Activated B cell treated with CpG ODN at 0.5 μM for 24 hours (primary cell): ENCODE measurements around the gene VPS26B. TPM values are rescaled to one million over a fixed set of nuclear protein-coding genes. Genes with fewer than 3 reads are reported as not detected.

Experiments used
- ATAC-seq: fragments of 200-7000 bp; cut with Tn5 transposase; one replicate; pipeline ENCODE4 v1.10.0; 2021; ENCODE audit warnings: low read depth, mild to moderate bottlenecking, moderate library complexity
- CTCF ChIA-PET: fragments of 350-600 bp; sonication (Branson Sonifier 250); formaldehyde crosslinking; loops from one replicate; lab custom pipeline; 2021; ENCODE audit warnings: antibody characterized with exemption; lab: Charles Lee
- POLR2A ChIA-PET: fragments of 350-600 bp; sonication (Branson Sonifier 250); formaldehyde crosslinking; loops from one replicate; lab custom pipeline; 2021; ENCODE audit warnings: antibody characterized with exemption; lab: Charles Lee
- DNase-seq: peaks from one replicate; pipeline ENCODE4 v3.0.0; 2022
- H3K27ac Mint-ChIP-seq: one replicate; pipeline ENCODE4 v1.8.0; 2020; ENCODE audit warnings: mixed read lengths
- H3K27me3 Mint-ChIP-seq: one replicate; pipeline ENCODE4 v1.8.0; 2021; ENCODE audit warnings: mixed read lengths
- H3K36me3 Mint-ChIP-seq: one replicate; pipeline ENCODE4 v1.8.0; 2021; ENCODE audit warnings: low read depth, mixed read lengths
- H3K4me1 Mint-ChIP-seq: one replicate; pipeline ENCODE4 v1.8.0; 2021; ENCODE audit warnings: mixed read lengths
- H3K4me3 Mint-ChIP-seq: one replicate; pipeline ENCODE4 v1.8.0; 2020; ENCODE audit warnings: mild to moderate bottlenecking, mixed read lengths
- H3K9me3 Mint-ChIP-seq: one replicate; pipeline ENCODE4 v1.8.0; 2020; ENCODE audit warnings: mixed read lengths
- CTCF ChIP-seq: fragments of 200-600 bp; IDR thresholded peaks from one replicate; pipeline ENCODE4 v1.8.0; 2022; ENCODE audit warnings: antibody characterized with exemption, mild to moderate bottlenecking
- intact Hi-C: fragments of 100-400 bp; cut with micrococcal nuclease; formaldehyde crosslinking; loops from one replicate; pipeline ENCODE4 v1.15.1; 2024
- total RNA-seq: library from RNA; stranded (reverse); gene quantifications from 2 replicates; pipeline ENCODE4 v1.2.3, GENCODE V29; 2022

VPS26B gene
- total RNA-seq, 1 donor from 2014 or later = 11.4 TPM

DNA sequence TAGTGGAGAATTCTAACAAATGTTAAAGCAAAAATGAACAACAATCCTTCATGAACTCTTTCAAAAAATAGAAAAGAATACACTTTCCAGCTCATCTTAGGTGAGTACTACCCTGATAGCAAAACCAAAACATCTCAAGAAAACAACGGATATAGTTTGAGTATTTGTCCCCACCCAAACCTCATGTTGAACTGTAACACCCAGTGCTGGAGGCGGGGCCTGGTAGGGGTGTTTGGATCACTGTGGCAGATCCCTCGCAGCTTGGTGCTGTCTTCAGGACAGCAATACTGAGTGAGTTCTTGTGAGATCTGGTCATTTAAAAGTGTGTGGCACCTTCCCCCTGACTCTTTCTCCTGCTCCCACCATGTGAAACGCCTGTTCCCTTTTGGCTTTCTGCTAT lies 27.7 kb upstream of the VPS26B start:
- Mint-ChIP-seq H3K9me3 (no peaks in the 10 kb centered on the region), H3K4me1 (no peaks in the 10 kb centered on the region), H3K4me3 (no peak overlapping the region), H3K27me3 (no peaks in the 10 kb centered on the region), H3K27ac (no peak overlapping the region), H3K36me3 (peaks cover 62% of the 10 kb centered on the region)
- no peak for TF ChIP-seq CTCF
- POLR2A ChIA-PET = no interaction called here
- intact Hi-C loops = no loop called here
- no peak for DNase-seq
- CTCF ChIA-PET = no interaction called here
- ATAC-seq = no peak

- ChIA-PET POLR2A (no interaction called here), CTCF (no interaction called here)
- no peaks in the 10 kb centered on the region for H3K9me3 Mint-ChIP-seq
- no peaks in the 10 kb centered on the region for H3K27me3 Mint-ChIP-seq
- DNase-seq = no peak
- intact Hi-C loops = no loop called here
- no peaks in the 10 kb centered on the region for H3K4me1 Mint-ChIP-seq
- H3K36me3 Mint-ChIP-seq = peaks cover 63% of the 10 kb centered on the region
- TF ChIP-seq CTCF = no peak
- H3K4me3 Mint-ChIP-seq = no peak overlapping the region
- H3K27ac Mint-ChIP-seq = no peak overlapping the region
- ATAC-seq = no peak
Observed at GRCh38 chr11:134199531-134199930, 24.9 kb upstream of the VPS26B start.

GRCh38 chr11:134200688-134201087 lies 23.8 kb upstream of the VPS26B start:
- POLR2A ChIA-PET = no interaction called here
- DNase-seq = no peak
- intact Hi-C loops = no loop called here
- H3K36me3 Mint-ChIP-seq = peaks cover 71% of the 10 kb centered on the region
- no peak overlapping the region for H3K27ac Mint-ChIP-seq
- H3K4me3 Mint-ChIP-seq = no peak overlapping the region
- CTCF ChIA-PET = no interaction called here
- TF ChIP-seq CTCF = no peak
- H3K4me1 Mint-ChIP-seq = no peaks in the 10 kb centered on the region
- H3K9me3 Mint-ChIP-seq = no peaks in the 10 kb centered on the region
- no peaks in the 10 kb centered on the region for H3K27me3 Mint-ChIP-seq
- no peak for ATAC-seq

DNA sequence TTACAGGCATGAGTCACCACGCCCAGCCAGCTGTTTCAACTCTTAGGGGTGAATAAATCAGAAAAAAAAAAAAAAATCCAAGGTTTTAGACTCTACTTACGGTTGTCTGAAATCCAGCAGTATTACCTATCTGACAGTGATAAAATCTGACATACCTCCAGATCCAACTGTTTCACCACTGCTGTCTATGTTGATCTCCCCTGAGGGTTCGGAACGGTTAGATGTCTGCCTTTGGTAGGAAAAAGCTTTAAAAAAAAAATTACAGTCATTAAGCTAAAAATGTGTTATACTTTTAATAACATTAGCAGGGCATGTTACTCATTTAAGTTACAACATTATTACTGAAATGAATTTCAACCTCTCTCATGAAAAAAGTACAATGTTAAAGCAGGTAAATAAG lies 21.8 kb upstream of the VPS26B start:
- H3K27ac Mint-ChIP-seq = no peak overlapping the region

DNA sequence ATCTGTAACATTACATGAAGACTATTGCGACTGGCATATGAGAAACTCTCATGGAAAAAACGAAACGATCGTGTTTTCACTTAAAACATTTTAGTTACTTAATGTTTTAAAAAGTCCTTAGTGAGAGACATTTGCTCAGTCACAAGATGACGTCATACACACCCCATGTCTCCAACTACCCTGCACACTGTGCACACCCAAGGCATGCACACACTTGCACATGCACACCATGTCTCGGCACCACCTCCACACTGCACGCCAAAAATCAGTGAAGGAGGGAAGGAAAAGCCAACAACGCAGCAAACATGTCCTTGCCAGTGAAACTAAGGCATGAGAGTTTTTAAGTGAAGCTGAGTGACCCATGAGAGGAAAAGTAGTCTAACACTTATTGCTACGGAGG lies 18.7 kb upstream of the VPS26B start:
- no peak for DNase-seq
- no peak overlapping the region for H3K4me3 Mint-ChIP-seq
- intact Hi-C loops = loop anchor here (2.0 kb wide), 1 partner anchor 47 kb away; the partner anchor contains the start of genes ACAD8 and THYN1
- TF ChIP-seq CTCF = no peak
- ChIA-PET POLR2A (no interaction called here), CTCF (interaction anchor here (1.6 kb wide), 1 partner anchor 11 kb away, joined by 5 read pairs; no protein-coding TSS in a partner anchor)
- H3K9me3 Mint-ChIP-seq = no peaks in the 10 kb centered on the region
- no peaks in the 10 kb centered on the region for H3K4me1 Mint-ChIP-seq
- peaks cover 77% of the 10 kb centered on the region for H3K36me3 Mint-ChIP-seq
- H3K27me3 Mint-ChIP-seq = no peaks in the 10 kb centered on the region
- H3K27ac Mint-ChIP-seq = no peak overlapping the region
- ATAC-seq = no peak

More for the DNA sequence above, 21.8 kb upstream of the VPS26B start:
- no peaks in the 10 kb centered on the region for H3K4me1 Mint-ChIP-seq
- no peak for ATAC-seq
- no peak for TF ChIP-seq CTCF
- no peaks in the 10 kb centered on the region for H3K27me3 Mint-ChIP-seq
- no peak for DNase-seq
- no peak overlapping the region for H3K4me3 Mint-ChIP-seq
- peaks cover 76% of the 10 kb centered on the region for H3K36me3 Mint-ChIP-seq
- no peaks in the 10 kb centered on the region for H3K9me3 Mint-ChIP-seq
- intact Hi-C loops = no loop called here
- CTCF ChIA-PET = no interaction called here
- POLR2A ChIA-PET = no interaction called here
